ENCODE results near the gene ARHGDIA.
A peak's percentile ranks its signal among the peaks of the same experiment; 100 is the strongest.

The ARHGDIA gene

DNA sequence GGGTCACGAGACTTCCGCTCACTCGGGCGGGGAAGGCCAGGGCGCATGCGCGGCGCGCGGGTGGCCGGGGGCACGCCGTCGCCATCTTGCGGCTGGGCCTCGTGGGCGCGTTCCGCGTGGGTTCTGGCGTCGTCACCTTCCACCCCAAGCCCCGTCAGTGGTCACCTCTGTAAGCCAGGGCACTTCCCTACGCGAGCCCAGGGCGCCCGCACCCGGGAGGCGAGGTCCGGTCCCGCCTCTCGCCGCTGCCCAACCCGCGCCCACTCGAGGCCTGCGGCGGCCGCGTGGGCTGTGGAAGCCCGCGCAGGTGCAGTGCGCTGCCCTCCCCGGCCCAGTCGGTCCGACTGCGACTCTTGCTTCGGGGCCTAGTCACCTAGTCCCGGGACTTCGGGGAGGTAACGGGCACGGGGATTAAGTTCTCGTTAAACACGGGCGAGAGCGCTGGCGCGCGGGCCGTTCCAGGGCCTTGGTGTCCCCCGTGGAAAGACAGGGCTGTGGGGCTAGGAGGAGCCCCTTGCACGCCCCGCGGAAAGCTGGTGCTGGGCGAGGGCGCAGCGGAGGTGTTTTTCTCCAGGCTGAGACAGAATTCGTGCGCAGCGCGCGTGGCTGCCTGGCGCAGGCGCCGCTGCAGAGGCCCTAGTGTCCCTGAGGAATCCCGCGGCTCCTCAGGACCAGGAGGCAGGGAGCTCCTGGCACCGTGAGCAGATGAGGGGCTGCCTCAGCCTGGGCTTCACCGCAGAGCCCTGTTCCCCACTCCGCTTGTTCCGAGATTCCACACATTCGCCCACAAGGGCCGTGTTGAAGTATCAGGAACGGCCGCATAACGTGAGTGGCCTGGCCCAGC is 472 bp upstream of the ARHGDIA start:
- H3K27me3 ChIP-seq (ENCODE audit: insufficient read depth, low read depth, severe bottlenecking): no peaks in the 10 kb centered on the region
- peak overlapping the region; percentile 98 for H3K27ac ChIP-seq
- TF ChIP-seq CTCF (IDR thresholded peaks at IDR 0.05; ENCODE audit: low read depth, low read length): peak; percentile 68
- DNase-seq: peak; percentile 97
- H3K36me3 ChIP-seq: peaks cover 45% of the 10 kb centered on the region
- peak overlapping the region; percentile 94 for H3K4me3 ChIP-seq (ENCODE audit: low read depth, low read length)
- H3K9me3 ChIP-seq (ENCODE audit: severe bottlenecking): no peaks in the 10 kb centered on the region

DNA sequence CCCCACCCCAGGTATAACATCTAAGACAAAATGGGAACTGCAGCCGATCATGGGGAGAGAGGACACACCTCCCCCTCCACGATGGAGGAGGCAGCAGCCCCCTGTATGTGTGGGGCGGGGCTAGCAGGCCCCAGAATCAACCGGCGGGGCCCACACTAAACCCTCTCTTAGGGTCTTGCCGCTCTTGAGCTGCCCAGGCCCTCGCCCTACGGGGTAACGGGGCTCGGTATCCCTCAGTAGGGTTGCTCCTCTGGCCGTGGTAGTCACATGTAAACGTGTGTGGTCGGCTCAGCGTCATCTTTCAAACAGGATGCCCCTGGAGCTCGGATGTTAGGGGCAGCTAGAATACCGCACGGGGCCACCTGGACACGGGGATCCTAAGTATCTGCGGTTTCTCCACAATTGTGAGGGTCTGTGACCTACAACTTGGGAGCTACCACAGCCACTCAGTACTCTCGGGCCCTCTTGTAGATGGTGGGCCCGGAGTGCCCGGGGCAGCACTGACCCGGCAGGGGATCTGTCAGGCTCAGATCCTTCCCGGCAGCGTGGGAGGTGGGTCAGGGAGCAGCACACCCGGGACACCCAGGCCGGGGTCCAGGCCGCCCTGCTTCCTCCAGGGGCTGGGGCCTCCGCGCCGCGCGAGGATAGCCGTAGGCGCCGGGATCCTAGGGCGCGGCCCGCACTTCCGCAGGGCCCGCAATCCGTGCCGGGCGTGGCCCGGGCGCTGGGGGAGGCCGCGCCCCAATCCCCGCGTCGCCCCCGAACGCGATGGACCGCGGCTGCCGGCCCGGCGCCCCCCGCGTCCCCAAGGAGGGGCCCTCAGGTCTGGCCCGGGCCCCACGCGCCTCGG is 781 bp downstream of the ARHGDIA start:
- no peak for TF ChIP-seq CTCF (IDR thresholded peaks at IDR 0.05; ENCODE audit: low read depth, low read length)
- Histone ChIP-seq H3K27me3 (ENCODE audit: insufficient read depth, low read depth, severe bottlenecking) (no peaks in the 10 kb centered on the region), H3K27ac (peak overlapping the region; percentile 56), H3K36me3 (peaks cover 48% of the 10 kb centered on the region), H3K4me3 (ENCODE audit: low read depth, low read length) (peak overlapping the region; percentile 89), H3K9me3 (ENCODE audit: severe bottlenecking) (no peaks in the 10 kb centered on the region)
- no peak for DNase-seq

DNA sequence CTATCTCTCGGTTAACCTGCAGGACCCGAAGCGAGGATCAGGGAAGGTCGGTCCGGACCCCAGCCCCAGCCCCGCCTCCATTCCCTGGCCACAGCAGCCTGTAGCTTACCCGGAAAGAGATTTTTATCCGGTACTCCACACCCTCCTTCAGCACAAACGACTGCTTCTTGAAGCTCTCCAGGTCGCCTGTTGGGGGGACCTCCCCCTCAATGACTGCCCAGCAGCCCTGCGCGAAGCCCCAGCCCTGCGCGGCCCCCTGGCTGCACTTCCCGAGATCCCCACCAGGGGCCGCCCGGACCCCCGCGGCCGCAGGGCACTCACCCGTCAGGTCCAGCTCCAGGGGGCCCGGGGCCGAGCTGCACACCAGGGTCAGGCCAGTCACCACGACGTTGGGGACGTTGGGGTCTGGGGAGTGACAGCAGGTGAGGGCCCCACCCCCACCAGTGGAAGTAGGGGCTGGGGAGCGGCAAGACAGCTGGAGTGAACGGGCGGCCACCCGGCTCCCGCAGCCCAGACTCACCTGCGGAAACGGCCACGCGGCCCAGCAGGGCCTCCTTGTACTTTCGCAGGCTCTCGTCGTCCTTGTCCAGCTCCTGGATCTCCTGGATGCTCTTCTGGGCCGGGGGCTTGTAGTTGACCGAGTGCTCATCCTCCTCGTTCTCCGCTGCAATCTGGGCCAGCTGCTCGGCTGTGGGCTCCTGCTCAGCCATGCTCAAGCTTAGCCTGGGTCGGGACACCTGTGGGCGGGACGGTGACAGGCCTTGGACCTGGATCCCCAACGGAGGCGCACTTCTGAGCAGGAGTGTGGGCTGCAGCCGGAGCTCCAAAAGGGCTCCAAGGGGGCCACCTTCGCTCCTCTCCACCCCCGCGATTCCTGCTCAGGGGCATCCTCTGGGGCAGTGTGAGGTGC is 1.7 kb downstream of the ARHGDIA start:
- peak overlapping the region; percentile 89 for H3K4me3 ChIP-seq (ENCODE audit: low read depth, low read length)
- peaks cover 50% of the 10 kb centered on the region for H3K36me3 ChIP-seq
- peak; percentile 76 for DNase-seq
- H3K27ac ChIP-seq: peak overlapping the region; percentile 56
- H3K27me3 ChIP-seq (ENCODE audit: insufficient read depth, low read depth, severe bottlenecking): no peaks in the 10 kb centered on the region
- H3K9me3 ChIP-seq (ENCODE audit: severe bottlenecking): no peaks in the 10 kb centered on the region
- TF ChIP-seq CTCF (IDR thresholded peaks at IDR 0.05; ENCODE audit: low read depth, low read length): peak; percentile 94

DNA sequence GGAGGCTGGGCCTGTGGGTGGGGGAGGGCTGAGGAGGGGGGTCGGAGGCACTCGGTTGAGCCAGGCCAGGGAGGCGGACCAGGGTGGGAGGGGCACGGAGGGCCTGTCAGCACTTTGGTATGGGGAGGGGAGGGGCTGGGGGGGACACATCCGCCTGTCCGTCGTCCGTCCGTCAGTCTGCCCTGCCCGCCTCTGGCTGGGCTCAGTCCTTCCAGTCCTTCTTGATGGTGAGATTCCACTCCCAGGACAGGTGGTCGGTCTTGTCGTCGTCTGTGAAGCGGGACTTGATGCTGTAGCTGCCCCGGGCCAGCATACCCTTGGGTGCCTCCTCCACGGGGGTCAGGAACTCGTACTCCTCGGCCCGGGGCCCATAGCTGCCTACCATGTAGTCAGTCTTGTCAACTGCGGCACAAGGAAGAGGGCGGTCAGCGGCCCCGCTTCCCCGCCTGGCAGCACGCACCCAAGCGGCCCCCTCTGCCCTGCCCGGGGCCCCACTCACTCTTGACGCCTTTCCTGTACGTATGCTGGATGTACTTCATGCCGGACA is 2.4 kb downstream of the ARHGDIA start:
- DNase-seq: peak; percentile 66
- Histone ChIP-seq H3K27ac (peak overlapping the region; percentile 56), H3K4me3 (ENCODE audit: low read depth, low read length) (no peak overlapping the region)

More for the DNA sequence above, 2.4 kb downstream of the ARHGDIA start:
- no peaks in the 10 kb centered on the region for H3K27me3 ChIP-seq (ENCODE audit: insufficient read depth, low read depth, severe bottlenecking)
- peaks cover 51% of the 10 kb centered on the region for H3K36me3 ChIP-seq
- TF ChIP-seq CTCF (IDR thresholded peaks at IDR 0.05; ENCODE audit: low read depth, low read length): no peak
- no peaks in the 10 kb centered on the region for H3K9me3 ChIP-seq (ENCODE audit: severe bottlenecking)

Measured in WERI-Rb-1 (cell line).